ENCODE data around the gene EPM2A.

Gene EPM2A

DNA sequence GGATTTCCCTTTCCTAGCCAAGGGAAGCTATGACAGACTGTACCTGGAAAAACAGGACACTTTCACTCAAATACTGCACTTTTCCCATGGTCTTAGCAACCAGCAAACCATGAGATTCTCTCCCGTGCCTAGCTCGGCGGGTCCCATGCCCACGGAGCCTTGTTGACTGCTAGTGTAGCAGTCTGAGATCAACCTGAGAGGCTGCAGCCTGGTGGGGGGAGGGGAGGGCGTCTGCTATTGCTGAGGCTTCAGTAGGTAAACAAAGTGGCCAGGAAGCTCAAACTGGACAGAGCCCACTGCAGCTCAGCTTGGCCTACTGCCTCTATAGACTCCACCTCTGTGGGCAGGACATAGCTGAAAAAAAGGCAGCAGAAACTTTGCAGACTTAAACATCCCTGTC is 61.8 kb downstream of the EPM2A start:
- no peak for DNase-seq (ENCODE audit: low read depth)

DNA sequence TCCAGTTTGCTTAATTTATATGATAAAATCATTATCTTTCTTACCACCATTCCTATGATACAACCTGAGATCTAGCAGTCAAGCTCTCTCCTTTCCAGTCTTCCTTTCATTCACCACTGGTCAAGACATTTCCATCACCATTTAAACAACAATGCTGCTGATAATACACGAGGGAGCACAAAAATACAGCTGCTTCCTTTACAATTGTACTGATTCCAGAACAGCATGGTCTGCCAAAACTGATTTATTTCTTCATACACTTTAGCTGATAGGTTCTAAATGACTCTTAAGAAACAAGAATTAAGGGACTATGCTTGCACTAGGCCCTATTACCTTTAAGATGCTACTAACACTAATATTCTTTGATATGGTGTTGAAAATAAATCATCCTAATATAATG is 65.0 kb downstream of the EPM2A start:
- no peak for DNase-seq (ENCODE audit: low read depth)

DNA sequence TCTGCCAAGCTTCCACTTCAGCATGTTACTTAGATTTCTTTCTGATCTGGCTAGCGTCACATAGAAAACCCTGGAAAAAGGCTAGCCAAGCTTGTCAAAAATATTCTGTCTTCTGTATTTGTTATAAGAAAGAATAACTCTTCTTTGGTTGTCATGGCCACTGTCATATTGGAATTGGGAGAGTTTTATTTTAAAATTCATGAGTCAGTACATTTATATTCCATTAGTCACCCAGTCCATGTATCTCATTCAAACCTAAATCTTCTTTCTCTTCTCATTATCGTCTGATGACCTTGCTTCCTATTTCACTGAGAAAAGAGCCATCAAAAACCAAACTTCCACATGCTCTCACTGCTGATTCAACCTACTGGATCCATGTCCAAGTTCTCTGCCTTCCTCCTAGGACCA is 65.7 kb downstream of the EPM2A start:
- DNase-seq (ENCODE audit: low read depth): no peak

DNA sequence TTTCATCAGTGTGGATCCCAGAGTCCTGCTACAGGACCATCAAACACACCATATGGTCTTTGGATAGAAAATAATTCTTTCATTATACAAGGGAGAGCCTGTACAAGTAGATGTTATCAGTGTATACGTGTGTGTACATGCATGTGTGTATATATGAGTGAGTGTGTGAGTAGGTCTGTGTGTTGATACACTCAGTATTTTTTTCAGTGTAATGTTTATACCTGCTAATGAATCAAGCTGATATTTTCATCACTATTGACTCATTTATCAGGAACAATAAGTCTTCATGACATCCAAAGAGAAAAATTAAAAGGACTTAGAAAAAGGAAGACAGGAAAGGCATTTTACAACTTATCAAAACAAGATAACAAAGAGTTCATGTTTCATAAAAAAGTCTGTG is 66.5 kb downstream of the EPM2A start:
- no peak for DNase-seq (ENCODE audit: low read depth)

DNA sequence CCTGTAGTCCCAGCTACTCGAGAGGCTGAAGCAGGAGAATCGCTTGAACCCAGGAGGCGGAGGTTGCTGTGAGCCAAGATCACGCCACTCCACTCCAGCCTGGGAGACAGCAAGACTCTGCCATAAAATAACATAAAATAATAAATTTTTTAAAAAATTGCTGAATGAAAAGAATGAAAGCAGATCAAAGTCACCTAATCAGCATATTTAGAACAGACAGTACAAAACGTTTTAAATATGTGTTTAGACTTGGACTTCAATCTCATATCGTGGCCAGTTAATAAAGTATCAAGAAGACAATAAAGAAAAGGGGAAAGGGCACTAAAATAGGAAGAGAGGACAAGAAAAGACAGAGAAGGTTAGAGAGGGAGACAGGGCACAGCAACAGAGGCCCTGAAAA is 74.6 kb downstream of the EPM2A start:
- no peak for DNase-seq (ENCODE audit: low read depth)

DNA sequence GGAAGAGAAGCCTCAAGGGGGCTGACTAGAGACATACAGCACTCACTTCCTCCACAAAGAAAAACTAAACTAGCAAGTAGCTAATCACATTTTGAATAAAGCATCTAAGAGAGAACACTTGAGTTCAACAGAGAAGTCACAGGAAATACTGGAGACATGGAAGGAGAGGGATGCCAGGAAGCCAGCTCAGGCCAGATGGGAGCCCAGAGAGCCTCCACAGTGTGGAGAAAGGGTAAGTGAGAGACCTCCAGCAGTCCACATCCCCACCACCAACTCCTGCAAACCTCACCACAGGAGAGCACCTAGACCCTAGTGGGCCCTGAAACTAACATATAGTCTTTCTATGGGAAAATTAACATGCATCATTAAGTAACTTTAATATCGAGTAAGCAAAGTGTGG is 79.2 kb downstream of the EPM2A start:
- DNase-seq (ENCODE audit: low read depth): no peak

DNA sequence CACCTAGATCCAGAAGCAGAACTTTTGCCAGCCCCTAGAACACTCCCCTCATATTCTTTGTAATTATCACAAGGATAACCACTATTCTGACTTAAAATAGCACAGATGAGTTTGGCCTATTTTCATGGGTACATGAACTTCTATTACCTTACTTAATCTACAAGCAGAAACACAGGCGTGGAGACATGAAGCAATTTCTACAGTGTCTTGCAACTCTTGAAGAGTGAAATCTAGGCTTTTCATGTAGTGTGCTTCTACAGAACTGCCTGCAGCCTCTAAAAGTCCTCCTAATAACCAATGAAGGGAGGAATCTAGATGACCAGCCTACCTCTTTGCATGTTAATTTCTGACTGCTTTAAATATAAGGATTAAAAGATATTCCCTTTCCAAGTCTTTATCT is 82.7 kb downstream of the EPM2A start:
- DNase-seq (ENCODE audit: low read depth): no peak

DNA sequence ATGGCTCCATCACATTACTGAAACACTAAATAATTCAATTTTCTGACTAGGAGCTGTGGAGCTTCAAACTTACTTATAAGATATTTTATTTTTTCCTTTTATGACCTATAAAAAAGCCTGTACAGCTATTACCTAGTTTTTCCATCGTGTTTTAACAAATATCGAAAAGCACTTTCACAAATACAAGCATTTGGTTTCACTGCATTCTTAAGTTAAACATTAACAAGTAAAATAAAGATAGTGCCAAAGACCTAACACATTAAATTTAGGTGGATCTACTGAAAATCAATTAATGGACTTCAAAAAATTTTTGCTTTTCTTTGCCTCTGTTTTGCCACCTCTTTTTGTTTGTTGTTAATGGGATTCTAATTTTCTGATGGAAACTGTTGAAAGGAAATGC is 83.3 kb downstream of the EPM2A start:
- DNase-seq (ENCODE audit: low read depth): no peak

DNA sequence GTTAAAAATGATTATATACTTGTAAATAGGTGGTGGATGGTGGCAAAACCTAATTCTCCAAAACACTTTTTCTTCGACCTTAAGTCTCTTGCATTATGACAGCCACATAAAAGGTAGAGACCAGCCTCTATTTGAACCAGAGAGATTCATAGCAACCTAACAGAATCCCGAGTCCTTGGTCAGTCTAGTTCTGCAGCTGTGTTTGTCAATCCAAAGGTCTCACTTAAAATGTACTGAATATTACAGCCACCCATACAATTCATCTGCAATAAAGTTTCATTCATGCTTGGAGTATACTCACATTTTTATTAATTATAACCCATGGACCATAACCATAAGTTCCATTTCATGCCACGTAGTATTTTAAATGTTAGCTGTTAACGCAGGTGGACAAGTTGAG is 87.2 kb downstream of the EPM2A start:
- no peak for DNase-seq (ENCODE audit: low read depth)

DNA sequence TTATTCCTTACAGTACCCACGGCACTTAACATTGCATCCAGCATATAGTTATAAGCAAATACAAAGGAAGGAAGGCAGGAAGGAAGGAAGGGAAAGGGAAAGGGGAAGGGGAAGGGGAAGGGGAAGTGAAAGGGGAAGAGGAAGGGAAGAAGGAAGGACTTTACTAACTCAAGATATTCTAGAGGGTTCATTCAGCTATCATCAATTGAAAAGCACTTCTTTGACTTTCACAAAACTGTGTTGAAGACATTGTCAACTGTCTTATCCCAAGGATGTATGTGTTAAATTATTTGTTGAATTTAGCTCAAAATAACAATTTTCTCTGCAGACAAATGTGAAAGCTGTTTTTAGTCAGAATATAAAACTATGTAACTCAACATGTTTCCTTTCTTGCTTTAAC is 87.7 kb downstream of the EPM2A start:
- DNase-seq (ENCODE audit: low read depth): no peak

DNA sequence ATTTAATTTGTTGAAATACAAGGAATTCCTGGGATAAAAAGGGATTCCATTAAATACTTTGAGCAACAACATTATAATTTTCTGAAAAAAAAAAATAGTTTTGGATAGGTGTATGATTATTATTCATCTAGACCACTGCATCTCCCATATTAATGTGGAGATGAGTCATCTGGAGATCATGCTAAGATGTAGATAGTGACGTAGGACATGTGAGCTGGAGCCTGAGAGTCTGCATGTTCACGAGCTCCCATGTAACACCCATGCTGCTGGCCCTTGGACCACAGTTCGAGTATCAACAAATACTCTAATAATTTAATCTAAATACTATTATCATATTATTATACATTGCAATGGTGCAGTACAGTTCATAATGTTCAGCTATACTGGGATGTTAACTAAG is 91.6 kb downstream of the EPM2A start:
- no peak for DNase-seq (ENCODE audit: low read depth)

DNA sequence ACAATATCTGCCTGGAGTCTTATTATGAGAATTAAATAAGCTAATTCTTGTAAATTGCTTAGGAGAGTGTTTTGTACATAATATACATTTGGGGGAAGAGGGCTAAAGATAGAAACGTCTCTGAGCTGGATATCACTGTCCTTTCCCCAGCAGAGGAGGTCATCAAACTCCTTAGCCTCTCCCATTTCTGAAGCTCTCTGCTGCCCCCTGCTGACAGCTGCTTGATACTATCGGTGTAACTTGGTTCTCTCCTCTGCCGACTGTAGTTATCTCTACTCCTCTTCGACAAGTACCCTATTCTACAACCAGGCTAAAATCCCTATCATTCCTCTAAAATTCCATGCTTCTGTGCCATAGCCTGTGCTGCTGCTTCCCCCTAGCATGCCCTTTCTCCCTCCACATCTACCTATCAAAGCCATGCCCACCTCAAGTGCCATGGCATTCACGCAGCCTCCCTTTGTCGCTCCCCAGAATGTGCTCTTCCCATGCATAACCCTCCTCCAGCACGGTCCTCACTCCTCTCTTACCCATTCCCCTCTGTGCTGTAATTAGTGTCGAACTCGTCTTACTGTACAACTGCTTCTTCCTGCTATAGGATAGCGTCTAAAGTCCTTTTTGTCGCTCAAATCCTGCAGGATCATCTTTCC is 101.2 kb downstream of the EPM2A start:
- peak; percentile 12 for DNase-seq (ENCODE audit: low read depth)

DNA sequence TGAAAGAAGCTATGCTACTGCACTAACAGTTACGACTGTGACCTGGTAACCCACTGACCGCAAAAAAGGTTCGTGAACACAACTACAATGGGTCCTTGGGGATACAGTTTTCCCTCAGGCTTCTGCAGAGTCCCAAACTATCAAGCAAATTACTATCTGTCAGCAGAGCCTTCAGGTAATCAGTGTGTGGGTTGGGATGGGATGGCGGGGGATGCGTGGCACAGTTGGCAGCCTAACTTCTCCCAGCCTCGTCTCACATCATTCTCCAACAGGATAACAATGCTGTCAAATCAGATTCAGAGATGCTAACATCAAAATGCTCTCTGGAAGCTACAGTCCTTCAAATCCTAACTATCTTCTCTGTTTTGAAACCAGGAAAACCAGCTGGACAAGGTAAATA is 102.3 kb downstream of the EPM2A start:
- DNase-seq (ENCODE audit: low read depth): no peak

DNA sequence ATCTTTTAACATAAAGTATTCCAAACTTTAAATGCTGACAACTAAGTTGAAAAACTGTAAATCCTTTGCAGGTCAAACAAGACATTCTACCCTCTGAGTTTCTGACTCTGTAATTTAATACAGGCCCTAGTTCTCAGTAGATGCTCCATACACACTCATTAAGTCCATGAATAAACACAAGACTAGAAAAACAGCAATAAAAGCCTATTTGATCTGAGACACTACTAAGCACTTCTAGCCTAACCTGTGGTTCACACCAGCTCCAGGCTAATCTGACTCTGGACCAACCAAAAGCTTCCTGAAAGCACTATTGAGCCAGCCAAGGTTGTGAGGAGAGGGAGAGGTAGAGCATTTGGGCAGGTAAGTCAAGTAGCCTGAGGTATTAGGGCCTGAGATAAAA is 103.9 kb downstream of the EPM2A start:
- DNase-seq (ENCODE audit: low read depth): no peak

DNA sequence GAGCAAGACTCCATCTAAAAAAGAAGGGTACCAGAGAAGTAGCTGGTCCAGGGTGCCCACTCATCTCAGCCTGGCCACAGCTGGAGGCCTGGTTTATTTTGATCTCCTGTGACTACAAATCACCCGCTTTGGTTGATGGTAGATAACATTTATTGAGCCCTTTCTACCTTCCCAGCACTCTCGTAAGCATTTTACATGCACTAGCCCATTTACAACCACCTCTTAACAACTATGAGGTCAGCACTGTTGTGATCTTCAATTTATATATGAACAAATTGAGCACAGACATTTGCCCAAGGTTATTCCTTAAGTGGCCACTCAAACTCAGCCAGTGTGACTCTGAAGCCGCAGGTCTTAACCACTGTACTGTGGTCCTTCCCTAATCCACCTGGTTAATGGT is 104.7 kb downstream of the EPM2A start:
- no peak for DNase-seq (ENCODE audit: low read depth)

DNA sequence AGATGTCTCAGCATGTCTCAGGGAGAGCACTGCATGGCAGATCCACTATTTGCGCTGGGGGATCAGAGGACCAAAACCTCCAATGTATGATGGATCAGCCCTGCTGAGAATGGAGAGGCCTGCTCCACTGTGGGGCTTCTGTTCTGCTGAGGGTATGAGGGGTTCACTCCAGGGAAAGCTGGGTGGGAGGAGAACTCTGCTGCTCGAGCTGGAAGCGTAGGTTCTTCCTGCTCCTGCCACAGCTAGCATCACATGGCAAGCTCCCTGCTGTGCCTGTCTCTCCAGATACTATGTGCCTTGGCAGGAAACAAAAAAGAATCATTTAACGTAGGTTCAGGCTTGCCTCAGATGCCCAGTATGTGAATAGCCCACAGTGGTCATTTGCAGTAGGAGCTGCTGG is 105.8 kb downstream of the EPM2A start:
- DNase-seq (ENCODE audit: low read depth): no peak

DNA sequence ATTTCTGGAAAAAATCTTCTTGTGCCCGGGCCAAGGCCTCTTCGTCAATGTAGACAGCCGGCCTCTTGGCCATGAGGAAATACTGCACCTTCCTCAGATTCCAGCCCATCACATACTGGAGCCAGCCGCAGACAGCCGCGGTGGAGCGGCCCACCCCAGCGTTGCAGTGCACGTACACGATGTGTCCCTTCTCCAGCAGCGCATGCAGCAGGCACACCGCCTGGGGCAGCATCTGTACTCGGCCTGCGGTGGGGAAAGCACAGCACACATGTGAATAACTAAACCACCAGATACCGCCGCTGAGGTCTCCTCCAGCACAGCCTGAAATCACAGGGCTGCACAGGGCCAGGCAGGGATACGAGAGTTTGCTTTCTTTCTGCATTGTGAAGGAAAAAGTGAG is 107.9 kb downstream of the EPM2A start:
- DNase-seq (ENCODE audit: low read depth): no peak

DNA sequence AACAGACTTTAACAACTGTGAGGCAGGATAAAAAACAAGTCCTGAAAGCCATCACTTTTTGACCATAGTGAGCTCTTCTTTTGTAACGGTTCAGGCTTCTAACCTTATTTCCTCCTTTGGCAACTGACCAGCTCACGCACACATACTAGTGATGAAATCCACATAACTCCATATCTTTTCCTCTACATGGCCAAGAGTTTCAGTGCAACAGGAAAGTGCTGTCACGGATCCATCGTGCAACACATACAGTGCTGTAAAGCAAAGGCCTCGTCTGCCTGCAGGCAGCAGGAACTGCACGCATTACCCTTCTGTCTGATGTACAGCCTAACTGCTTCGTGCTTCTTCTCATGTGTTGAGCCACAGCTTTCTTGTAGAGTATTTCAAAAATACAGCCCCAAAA is 108.5 kb downstream of the EPM2A start:
- DNase-seq (ENCODE audit: low read depth): no peak

DNA sequence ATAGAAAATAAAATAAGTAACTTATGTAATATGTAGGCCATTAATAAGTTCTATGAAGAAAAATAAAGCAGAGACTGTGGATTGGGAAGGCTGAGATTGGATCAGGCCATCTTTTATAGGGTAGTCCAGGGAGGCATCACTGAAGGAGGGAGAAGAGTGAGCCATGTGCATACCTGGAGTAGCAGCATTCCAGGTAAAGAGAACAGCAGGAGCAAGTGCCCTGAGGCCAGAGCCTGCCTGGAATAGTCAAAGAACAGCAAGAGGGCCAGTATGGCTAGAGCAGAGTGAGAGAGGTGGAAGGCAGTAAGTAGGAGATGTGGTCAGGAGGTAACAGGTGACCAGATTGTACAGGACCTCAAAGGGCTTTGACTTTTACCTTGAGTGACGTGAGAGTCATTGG is 112.1 kb downstream of the EPM2A start:
- no peak for DNase-seq (ENCODE audit: low read depth)

DNA sequence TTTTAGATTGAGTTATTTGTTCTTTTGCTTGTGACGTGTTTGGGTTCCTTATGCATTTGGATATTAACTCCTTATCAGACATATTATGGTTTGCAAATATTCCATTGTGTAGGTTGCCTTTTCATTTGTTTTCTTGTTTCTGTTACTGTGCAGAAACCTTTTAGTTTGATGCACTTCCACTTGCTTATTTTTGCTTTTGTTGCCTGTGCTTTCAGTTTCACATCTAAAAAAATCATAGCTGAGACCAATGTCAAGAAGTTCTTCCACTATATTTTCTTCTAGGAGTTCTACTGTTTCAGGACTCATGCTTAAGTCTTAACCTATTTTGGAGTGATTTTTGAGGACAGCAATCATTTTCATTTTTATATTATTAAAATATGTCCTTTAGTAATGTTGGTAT is 113.5 kb downstream of the EPM2A start:
- DNase-seq (ENCODE audit: low read depth): no peak

DNA sequence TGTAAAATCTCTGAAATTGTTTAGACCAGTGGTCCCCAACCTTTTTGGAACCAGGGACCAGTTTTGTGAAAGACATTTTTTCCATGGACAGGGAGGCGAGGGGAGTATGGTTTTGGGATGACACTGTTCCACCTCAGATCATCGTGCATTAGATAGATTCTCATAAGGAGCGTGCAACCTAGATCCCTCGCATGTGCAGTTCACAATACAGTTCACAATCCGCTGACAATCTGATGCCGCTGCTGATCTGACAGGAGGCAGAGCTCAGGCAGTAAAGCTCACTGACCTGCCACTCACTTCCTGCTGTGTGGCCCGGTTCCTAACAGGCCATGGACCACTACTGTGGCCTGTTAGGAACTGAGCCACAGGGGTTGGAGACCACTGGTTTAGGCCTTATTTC is 115.2 kb downstream of the EPM2A start:
- no peak for DNase-seq (ENCODE audit: low read depth)

DNA sequence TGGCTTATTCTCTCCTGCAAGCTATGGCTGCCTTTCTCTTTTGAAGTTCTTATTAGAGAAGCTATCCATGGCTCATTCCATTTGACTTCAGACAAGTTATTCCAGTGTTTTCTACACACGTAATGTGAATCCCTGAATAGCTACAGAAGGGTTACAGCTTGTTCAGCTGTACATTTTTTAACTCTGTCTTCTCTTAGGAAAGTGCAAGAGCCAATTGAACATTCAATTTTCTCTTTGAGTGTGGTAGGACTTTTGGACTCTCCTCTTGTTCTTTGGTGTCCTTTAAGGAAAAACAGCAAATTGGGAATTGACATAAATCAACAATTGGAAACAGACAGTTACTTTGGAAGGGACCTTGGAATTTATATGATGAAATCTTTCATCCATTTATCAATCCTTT is 125.8 kb downstream of the EPM2A start:
- no peak for DNase-seq (ENCODE audit: low read depth)

DNA sequence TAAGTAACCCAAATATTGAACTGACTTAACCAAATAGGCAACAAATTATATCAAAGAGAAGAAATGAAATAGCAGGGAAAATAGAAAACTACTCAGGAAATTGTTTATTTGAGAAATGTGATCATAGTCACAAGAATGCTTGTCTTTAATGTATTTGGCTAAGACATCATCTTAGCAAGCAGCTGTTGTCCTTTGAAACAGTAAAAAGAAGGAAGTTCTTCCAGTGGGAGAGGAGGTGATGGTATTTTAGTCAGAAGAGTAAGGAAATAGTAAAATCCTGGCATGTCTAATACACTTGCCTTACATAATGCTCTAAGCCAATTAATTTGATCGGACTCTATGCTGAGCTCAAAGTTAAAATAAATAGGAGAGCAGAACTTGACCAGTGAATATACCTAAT is 126.5 kb downstream of the EPM2A start:
- no peak for DNase-seq (ENCODE audit: low read depth)

DNA sequence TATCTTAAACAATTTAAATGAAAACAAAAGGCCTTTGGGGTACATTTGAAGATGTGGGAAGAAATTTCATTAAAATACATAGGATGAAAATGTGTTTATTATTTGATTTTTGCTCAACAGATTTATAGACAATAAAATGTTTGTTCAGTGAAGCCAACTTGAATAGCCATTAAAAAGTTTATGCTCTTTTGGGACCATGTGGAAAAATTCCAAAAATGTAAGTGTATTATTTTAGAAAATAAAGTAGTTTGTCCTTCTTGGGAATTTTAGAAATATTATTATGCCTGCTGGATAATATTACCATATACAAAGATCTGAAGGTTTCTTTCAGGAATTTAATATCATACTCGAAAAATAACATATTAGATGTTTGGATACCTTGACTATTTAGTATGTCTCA is 131.3 kb downstream of the EPM2A start:
- DNase-seq (ENCODE audit: low read depth): no peak

DNA sequence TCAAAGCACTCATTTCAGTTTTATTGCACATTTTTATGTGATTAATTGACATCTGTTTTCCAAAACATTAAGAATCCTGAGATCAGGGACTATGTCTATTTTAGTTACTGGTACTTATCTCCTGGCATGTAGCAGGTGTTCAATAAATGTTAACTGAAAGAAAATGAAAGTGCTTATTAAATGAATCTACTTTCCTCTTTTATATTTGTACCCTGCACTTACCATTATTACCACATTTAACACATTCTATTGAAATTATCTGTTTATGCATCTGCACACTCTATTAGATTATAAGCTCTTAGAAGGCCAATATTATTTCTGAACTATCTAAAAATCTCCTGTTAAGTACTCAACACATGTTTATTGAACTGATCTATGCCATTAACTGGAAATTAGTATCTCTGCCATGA is 131.9 kb downstream of the EPM2A start:
- no peak for DNase-seq (ENCODE audit: low read depth)
